B cell (primary cell): Measurements from ENCODE around the gene C14orf119. TPM values are rescaled to one million over a fixed set of nuclear protein-coding genes. Genes with fewer than 3 reads are reported as not detected.

ENCODE experiments used
- ATAC-seq: fragments of 200-7000 bp; cut with Tn5 transposase; one replicate; pipeline ENCODE4 v1.10.0; 2021; ENCODE audit warnings: low read depth, mild to moderate bottlenecking, moderate number of reproducible peaks, moderate library complexity
- CTCF ChIA-PET: fragments of 350-600 bp; sonication (Branson Sonifier 250); formaldehyde crosslinking; loops from one replicate; lab custom pipeline; 2021; ENCODE audit warnings: antibody characterized with exemption, inconsistent platforms; lab: Charles Lee
- POLR2A ChIA-PET: fragments of 350-600 bp; sonication (Branson Sonifier 250); formaldehyde crosslinking; loops from one replicate; lab custom pipeline; 2021; ENCODE audit warnings: antibody characterized with exemption; lab: Charles Lee
- DNase-seq: peaks from one replicate; pipeline ENCODE4 v3.0.0; 2013
- H2AFZ ChIP-seq: 2 replicates; pipeline ENCODE4 v1.6.1; 2012; ENCODE audit warnings: mild to moderate bottlenecking, low read depth, low read length; ENCODE audit not compliant: insufficient read depth, poor library complexity, severe bottlenecking
- H3K27ac ChIP-seq, 2 donors: 1 replicate in 1 of 2; 2 replicates in 1 of 2; pipeline ENCODE4 v1.5.1; 2012 to 2013; ENCODE audit warnings: low read length in 2 of 2, mild to moderate bottlenecking in 2 of 2, moderate library complexity in 1 of 2
- H3K27me3 ChIP-seq, 4 experiments: fragments of 200-600 bp in 1 of 4; sonication (generic) in 1 of 4; replicated peaks in 1 of 4; 1 replicate in 2 of 4; 2 replicates in 2 of 4; pipeline versions ENCODE4 v1.6.1 to v1.7.0; 2013 to 2016; ENCODE audit warnings: low read length in 3 of 4, mild to moderate bottlenecking in 2 of 4, mixed read lengths in 1 of 4, moderate library complexity in 1 of 4; ENCODE audit not compliant: insufficient read depth in 4 of 4, control insufficient read depth in 3 of 4; ENCODE audit errors: control extremely low read depth in 1 of 4
- H3K36me3 ChIP-seq, 2 experiments: replicated peaks in 1 of 2; 1 replicate in 1 of 2; 2 replicates in 1 of 2; pipeline versions ENCODE4 v1.6.1 to v1.7.1; 2013; ENCODE audit warnings: low read length in 1 of 2; ENCODE audit not compliant: insufficient read depth in 2 of 2, control insufficient read depth in 1 of 2; ENCODE audit errors: control extremely low read depth in 1 of 2, extremely low read depth in 1 of 2
- H3K4me1 ChIP-seq, 2 donors: fragments of 200-600 bp in 1 of 2; sonication (generic) in 1 of 2; 1 replicate in 1 of 2; 2 replicates in 1 of 2; pipeline versions ENCODE4 v1.5.1 to v1.6.1; 2013 to 2017; ENCODE audit warnings: low read length in 2 of 2; ENCODE audit not compliant: control insufficient read depth in 2 of 2, insufficient read depth in 2 of 2
- H3K4me2 ChIP-seq: replicated peaks from 2 replicates; pipeline ENCODE3; 2012; ENCODE audit warnings: mild to moderate bottlenecking, low read depth, low read length; ENCODE audit not compliant: poor library complexity, severe bottlenecking
- H3K4me3 ChIP-seq, 5 experiments: fragments of 200-600 bp in 1 of 5; sonication (generic) in 1 of 5; 1 replicate in 3 of 5; 2 replicates in 2 of 5; pipeline versions ENCODE4 v1.5.1 to v1.7.0; 2011 to 2016; ENCODE audit warnings: low read length in 4 of 5, mild to moderate bottlenecking in 4 of 5, low read depth in 2 of 5, control low read depth in 1 of 5, moderate library complexity in 1 of 5; ENCODE audit not compliant: insufficient read depth in 1 of 5; ENCODE audit errors: control extremely low read depth in 1 of 5, extremely low read depth in 1 of 5
- H3K79me2 ChIP-seq: fragments of 200-600 bp; sonication (generic); one replicate; pipeline ENCODE4 v1.6.0; 2016; ENCODE audit warnings: low read length; ENCODE audit not compliant: control insufficient read depth, insufficient read depth
- H3K9ac ChIP-seq: fragments of 200-600 bp; sonication (generic); 2 replicates; pipeline ENCODE4 v1.6.1; 2017; ENCODE audit warnings: mild to moderate bottlenecking, low read length, moderate library complexity
- H3K9me3 ChIP-seq, 3 donors: one replicate each; pipeline versions ENCODE4 v1.6.1 to v1.7.1; 2013; ENCODE audit warnings: low read length in 2 of 3; ENCODE audit not compliant: control insufficient read depth in 2 of 3, insufficient read depth in 1 of 3; ENCODE audit errors: control extremely low read depth in 1 of 3
- H4K20me1 ChIP-seq: 2 replicates; pipeline ENCODE4 v1.6.0; 2012; ENCODE audit warnings: mild to moderate bottlenecking, low read length; ENCODE audit not compliant: insufficient read depth, control insufficient read depth, poor library complexity, severe bottlenecking
- H3K27ac Mint-ChIP-seq: one replicate; pipeline ENCODE4 v1.8.0; 2021; ENCODE audit warnings: mixed read lengths
- H3K27me3 Mint-ChIP-seq: one replicate; pipeline ENCODE4 v1.8.0; 2021; ENCODE audit warnings: mixed read lengths
- H3K4me1 Mint-ChIP-seq: one replicate; pipeline ENCODE4 v1.8.0; 2021; ENCODE audit warnings: mixed read lengths
- H3K4me3 Mint-ChIP-seq: one replicate; pipeline ENCODE4 v1.8.0; 2021; ENCODE audit warnings: mixed read lengths
- H3K9me3 Mint-ChIP-seq: one replicate; pipeline ENCODE4 v1.8.0; 2022; ENCODE audit warnings: mixed read lengths; ENCODE audit not compliant: insufficient read depth
- EZH2 ChIP-seq: IDR thresholded peaks from 2 replicates; pipeline ENCODE4 v1.6.1; 2012; ENCODE audit warnings: borderline replicate concordance, low read depth, mild to moderate bottlenecking, moderate library complexity, low read length; ENCODE audit not compliant: insufficient read depth, poor library complexity, severe bottlenecking
- WGBS: methylation state at CpG from one replicate; pipeline ENCODE4 v1.1.5; 2013; ENCODE audit warnings: missing lambda C conversion rate; ENCODE audit not compliant: insufficient coverage; 5-methylcytosine and 5-hydroxymethylcytosine counted together
- intact Hi-C: fragments of 100-400 bp; cut with micrococcal nuclease; formaldehyde crosslinking; loops from one replicate; pipeline ENCODE4 v1.10.0; 2022
- polyA plus RNA-seq: library from polyadenylated mRNA; depleted of rRNA; stranded (reverse); fragments of >200 nt; gene quantifications from 2 replicates; pipeline ENCODE4 v1.2.3, GENCODE V29; 2012
- total RNA-seq, 2 donors: library from RNA; stranded (reverse); fragments of 120-200 nt in 1 of 2; gene quantifications; 1 replicate in 1 of 2; 2 replicates in 1 of 2; pipeline versions ENCODE4 v1.2.3 to v1.2.4, GENCODE V29; 2013 to 2022
- TF ChIP-seq, protein P1 (sequence below): fragments of 200-600 bp; IDR thresholded peaks from one replicate; pipeline ENCODE4 v1.8.0; 2022; ENCODE audit warnings: antibody characterized with exemption, mild to moderate bottlenecking

Gene C14orf119
- total and polyA plus RNA-seq, 2 donors (not counting 1 experiment from before 2014, with no cell fraction given), result 12.2 to 30.6 TPM

DNA sequence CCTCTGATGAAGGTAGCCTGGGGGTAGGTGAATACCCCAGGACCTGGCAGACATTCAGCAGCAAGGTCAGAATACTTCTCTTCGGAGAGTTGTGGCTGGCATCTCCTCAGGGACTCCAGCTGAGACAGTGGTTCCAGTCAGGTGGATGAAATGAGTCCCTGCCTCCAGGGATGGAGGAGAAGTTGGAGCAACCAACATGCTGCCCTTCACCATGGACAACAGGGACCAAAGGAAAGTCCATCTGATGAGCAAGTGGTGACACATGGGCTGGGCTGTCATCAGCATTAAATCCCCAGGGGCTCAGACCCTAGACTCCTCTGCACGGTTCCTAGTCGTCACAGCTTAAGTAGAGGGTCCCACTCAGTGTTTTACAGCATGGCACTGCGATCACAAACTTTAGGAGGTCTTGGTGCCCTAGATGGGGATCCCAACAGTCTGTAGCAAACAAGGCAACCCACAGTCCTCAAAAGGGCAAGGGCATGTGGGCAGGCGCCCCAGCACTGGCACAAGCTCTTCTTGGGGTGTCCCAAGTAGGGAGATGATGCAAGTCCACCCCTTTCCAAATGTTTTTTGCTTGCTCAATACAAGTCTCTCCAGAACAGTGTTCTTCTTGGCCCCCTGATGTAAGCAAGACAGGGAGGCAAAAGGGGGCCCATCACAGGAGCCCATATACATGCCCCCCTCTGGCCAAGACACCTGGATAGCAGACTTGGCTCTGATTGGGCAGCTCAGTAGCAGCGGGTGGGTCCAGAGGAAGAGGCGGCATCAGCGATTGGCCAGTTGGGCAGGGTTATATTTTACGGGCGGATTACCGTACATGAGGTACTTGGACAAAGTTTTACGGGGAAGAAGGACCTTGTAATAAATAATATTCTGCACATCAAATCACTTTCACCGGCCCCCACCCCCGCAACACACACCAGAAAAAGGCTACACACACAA is 27.2 kb upstream of the C14orf119 start:
- Histone ChIP-seq H4K20me1 (peaks cover 54% of the 10 kb centered on the region), H3K27me3 (no peaks in the 10 kb centered on the region), H3K9ac (no peak overlapping the region), H3K79me2 (peaks cover 52% of the 10 kb centered on the region), H3K9me3 (no peaks in the 10 kb centered on the region), H3K27ac (no peak overlapping the region), H2AFZ (no peak overlapping the region), H3K4me1 (peaks cover 21 to 41% of the 10 kb centered on the region in 2 donors), H3K4me3 (no peak overlapping the region), H3K36me3 (peaks cover 4 to 70% of the 10 kb centered on the region in 2 experiments), H3K4me2 (no peak overlapping the region)
- WGBS, result 93% methylated on average over 5 of the region's 14 CpGs
- TF ChIP-seq EZH2, result no peak
- TF ChIP-seq, protein P1, sequence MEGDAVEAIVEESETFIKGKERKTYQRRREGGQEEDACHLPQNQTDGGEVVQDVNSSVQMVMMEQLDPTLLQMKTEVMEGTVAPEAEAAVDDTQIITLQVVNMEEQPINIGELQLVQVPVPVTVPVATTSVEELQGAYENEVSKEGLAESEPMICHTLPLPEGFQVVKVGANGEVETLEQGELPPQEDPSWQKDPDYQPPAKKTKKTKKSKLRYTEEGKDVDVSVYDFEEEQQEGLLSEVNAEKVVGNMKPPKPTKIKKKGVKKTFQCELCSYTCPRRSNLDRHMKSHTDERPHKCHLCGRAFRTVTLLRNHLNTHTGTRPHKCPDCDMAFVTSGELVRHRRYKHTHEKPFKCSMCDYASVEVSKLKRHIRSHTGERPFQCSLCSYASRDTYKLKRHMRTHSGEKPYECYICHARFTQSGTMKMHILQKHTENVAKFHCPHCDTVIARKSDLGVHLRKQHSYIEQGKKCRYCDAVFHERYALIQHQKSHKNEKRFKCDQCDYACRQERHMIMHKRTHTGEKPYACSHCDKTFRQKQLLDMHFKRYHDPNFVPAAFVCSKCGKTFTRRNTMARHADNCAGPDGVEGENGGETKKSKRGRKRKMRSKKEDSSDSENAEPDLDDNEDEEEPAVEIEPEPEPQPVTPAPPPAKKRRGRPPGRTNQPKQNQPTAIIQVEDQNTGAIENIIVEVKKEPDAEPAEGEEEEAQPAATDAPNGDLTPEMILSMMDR, result no peak
- ATAC-seq (no peak), DNase-seq (no peak)
- Mint-ChIP-seq H3K4me3 (no peak overlapping the region), H3K9me3 (no peaks in the 10 kb centered on the region), H3K27me3 (no peaks in the 10 kb centered on the region), H3K4me1 (peaks cover 38% of the 10 kb centered on the region), H3K27ac (peak overlapping the region; percentile 83)
- CTCF ChIA-PET, result interaction anchor here (0.7 to 19.1 kb wide), 51 partner anchors 9 to 694 kb away, joined by 3 to 1134 read pairs (median 3); partner anchors contain the start of genes ACIN1, AJUBA, C14orf119 and PPP1R3E
- intact Hi-C loops, result no loop called here
- POLR2A ChIA-PET, result interaction anchor here (0.5 to 1.1 kb wide), 3 partner anchors 9 to 253 kb away, joined by 3 to 7 read pairs (median 3); partner anchors contain the start of genes ACIN1, C14orf119 and PABPN1
